A673 (cell line): ENCODE results near the gene FITM1. TPM values are rescaled to one million over a fixed set of nuclear protein-coding genes. Genes with fewer than 3 reads are reported as not detected.

Experiments
- BruUV-seq: library from RNA; stranded (reverse); fragments of 400-500 nt; replicated peaks from 2 replicates; lab custom pipeline; 2021; lab: Mats Ljungman, UMichigan
- CTCF ChIA-PET: fragments of 300-600 bp; sonication (Branson Sonifier 250); formaldehyde crosslinking; loops from one replicate; lab custom pipeline; 2022; ENCODE audit warnings: antibody characterized with exemption; lab: Charles Lee
- POLR2A ChIA-PET: fragments of 300-600 bp; sonication (Branson Sonifier 250); formaldehyde crosslinking; loops from one replicate; lab custom pipeline; 2022; ENCODE audit warnings: antibody characterized with exemption; ENCODE audit not compliant: low non-redundant PET; lab: Charles Lee
- DNase-seq: peaks from one replicate; pipeline ENCODE4 v3.0.0-alpha.2; 2015; ENCODE audit warnings: low spot score
- H3K27ac ChIP-seq: fragments of 200-600 bp; sonication (generic); 2 replicates; pipeline ENCODE4 v1.5.1; 2016; ENCODE audit warnings: mixed run types, low read depth, mild to moderate bottlenecking, mixed read lengths, antibody characterized with exemption, low read length; ENCODE audit not compliant: poor library complexity, severe bottlenecking
- H3K27me3 ChIP-seq: fragments of 200-600 bp; sonication (generic); replicated peaks from 2 replicates; pipeline ENCODE4 v1.6.1; 2017; ENCODE audit warnings: mixed run types, low read depth, mild to moderate bottlenecking, mixed read lengths, antibody characterized with exemption, low read length; ENCODE audit not compliant: insufficient read depth, poor library complexity
- H3K36me3 ChIP-seq: fragments of 200-600 bp; sonication (generic); 2 replicates; pipeline ENCODE4 v1.6.1; 2016; ENCODE audit warnings: mixed run types, mild to moderate bottlenecking, mixed read lengths, antibody characterized with exemption, low read length; ENCODE audit not compliant: insufficient read depth, poor library complexity, severe bottlenecking
- H3K4me1 ChIP-seq: fragments of 200-600 bp; sonication (generic); 2 replicates; pipeline ENCODE4 v1.6.1; 2017; ENCODE audit warnings: mixed run types, mild to moderate bottlenecking, mixed read lengths, antibody characterized with exemption, low read length; ENCODE audit not compliant: insufficient read depth, poor library complexity, severe bottlenecking
- H3K4me3 ChIP-seq: fragments of 200-600 bp; sonication (generic); 2 replicates; pipeline ENCODE4 v1.5.1; 2016; ENCODE audit warnings: low read depth, mixed run types, mild to moderate bottlenecking, mixed read lengths, low read length; ENCODE audit not compliant: poor library complexity, severe bottlenecking
- H3K9me3 ChIP-seq: fragments of 200-600 bp; sonication (generic); 2 replicates; pipeline ENCODE4 v1.6.1; 2016; ENCODE audit warnings: mixed run types, low read depth, mild to moderate bottlenecking, mixed read lengths, antibody characterized with exemption, low read length; ENCODE audit not compliant: poor library complexity, severe bottlenecking
- EZH2 ChIP-seq: fragments of 200-600 bp; sonication (generic); IDR thresholded peaks from 2 replicates; pipeline ENCODE4 v1.6.1; 2017; ENCODE audit warnings: borderline replicate concordance, low read depth, mild to moderate bottlenecking, mixed read lengths, antibody characterized with exemption, low read length; ENCODE audit not compliant: poor library complexity, severe bottlenecking
- intact Hi-C: fragments of 100-400 bp; cut with micrococcal nuclease; formaldehyde crosslinking; loops from one replicate; pipeline ENCODE4 v1.10.0; 2022; ENCODE audit not compliant: unreplicated experiment
- total RNA-seq: library from RNA; stranded (reverse); gene quantifications from 2 replicates; pipeline ENCODE4 v1.2.3, GENCODE V29; 2021
- TF ChIP-seq, protein P1 (sequence below): fragments of 300-800, 200-600 bp; sonication (generic); conservative IDR thresholded peaks from 2 replicates; pipeline ENCODE4 v1.5.1; 2017; ENCODE audit warnings: low read depth, mild to moderate bottlenecking, antibody characterized with exemption, low read length, moderate library complexity, mixed read lengths

Gene FITM1
- total RNA-seq, 1 experiment from 2014 or later = not detected

GRCh38 chr14:24106672-24107271 is 23.7 kb upstream of the FITM1 start:
- no TSS peak for BruUV-seq
- POLR2A ChIA-PET = interaction anchor here (1.1 to 1.6 kb wide), 2 partner anchors 8 to 13 kb away, joined by 5 read pairs; partner anchors contain the start of genes DCAF11, NRL and PCK2
- no peaks in the 10 kb centered on the region for H3K9me3 ChIP-seq
- no peak for TF ChIP-seq EZH2
- TF ChIP-seq, protein P1, sequence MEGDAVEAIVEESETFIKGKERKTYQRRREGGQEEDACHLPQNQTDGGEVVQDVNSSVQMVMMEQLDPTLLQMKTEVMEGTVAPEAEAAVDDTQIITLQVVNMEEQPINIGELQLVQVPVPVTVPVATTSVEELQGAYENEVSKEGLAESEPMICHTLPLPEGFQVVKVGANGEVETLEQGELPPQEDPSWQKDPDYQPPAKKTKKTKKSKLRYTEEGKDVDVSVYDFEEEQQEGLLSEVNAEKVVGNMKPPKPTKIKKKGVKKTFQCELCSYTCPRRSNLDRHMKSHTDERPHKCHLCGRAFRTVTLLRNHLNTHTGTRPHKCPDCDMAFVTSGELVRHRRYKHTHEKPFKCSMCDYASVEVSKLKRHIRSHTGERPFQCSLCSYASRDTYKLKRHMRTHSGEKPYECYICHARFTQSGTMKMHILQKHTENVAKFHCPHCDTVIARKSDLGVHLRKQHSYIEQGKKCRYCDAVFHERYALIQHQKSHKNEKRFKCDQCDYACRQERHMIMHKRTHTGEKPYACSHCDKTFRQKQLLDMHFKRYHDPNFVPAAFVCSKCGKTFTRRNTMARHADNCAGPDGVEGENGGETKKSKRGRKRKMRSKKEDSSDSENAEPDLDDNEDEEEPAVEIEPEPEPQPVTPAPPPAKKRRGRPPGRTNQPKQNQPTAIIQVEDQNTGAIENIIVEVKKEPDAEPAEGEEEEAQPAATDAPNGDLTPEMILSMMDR = no peak
- H3K4me1 ChIP-seq = no peaks in the 10 kb centered on the region
- H3K4me3 ChIP-seq = no peak overlapping the region
- peaks cover 6% of the 10 kb centered on the region for H3K36me3 ChIP-seq
- CTCF ChIA-PET = interaction anchor here (0.7 kb wide), 1 partner anchor 16 kb away, joined by 11 read pairs; no protein-coding TSS in a partner anchor
- no peaks in the 10 kb centered on the region for H3K27me3 ChIP-seq
- no peak overlapping the region for H3K27ac ChIP-seq
- intact Hi-C loops = loop anchor here (5.0 kb wide), 1 partner anchor 49 kb away; no protein-coding TSS in a partner anchor
- DNase-seq = no peak

DNA sequence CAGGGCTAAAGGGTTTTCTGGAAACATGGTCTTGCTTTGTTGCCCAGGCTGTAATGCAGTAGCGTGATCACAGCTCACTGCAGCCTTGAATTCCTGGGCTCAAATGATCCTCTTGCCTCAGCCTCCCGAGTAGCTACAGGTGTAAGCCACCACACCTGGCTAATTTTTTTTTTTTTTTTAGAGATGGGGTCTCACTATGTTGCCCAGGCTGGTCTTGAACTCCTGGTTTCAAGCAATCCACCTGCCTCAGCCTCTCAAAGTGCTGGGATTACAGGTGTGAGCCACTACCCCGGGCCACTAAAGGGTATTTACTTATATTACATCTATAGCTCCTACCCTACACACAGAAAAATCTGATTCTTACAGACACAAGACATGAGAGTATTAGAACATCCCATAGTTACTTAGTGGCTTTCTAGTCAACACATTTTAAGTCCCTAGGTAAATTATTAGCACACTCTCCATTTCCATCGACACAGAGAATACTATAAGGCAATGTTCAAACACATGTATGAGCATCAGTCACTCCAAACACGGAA is 22.1 kb upstream of the FITM1 start:
- ChIA-PET CTCF (interaction anchor here (0.6 to 2.1 kb wide), 8 partner anchors 14 to 476 kb away, joined by 3 to 57 read pairs (median 4); partner anchors contain the start of genes PCK2 and PSME2), POLR2A (interaction anchor here (0.8 kb wide), 1 partner anchor 14 kb away, joined by 3 read pairs; the partner anchor contains the start of gene PCK2)
- TF ChIP-seq, protein P1 = no peak
- no peak for TF ChIP-seq EZH2
- H3K4me3 ChIP-seq = no peak overlapping the region
- no peak overlapping the region for H3K27ac ChIP-seq
- H3K27me3 ChIP-seq = no peaks in the 10 kb centered on the region
- intact Hi-C loops = loop anchor here (2.0 to 5.0 kb wide), 2 partner anchors 51 to 94 kb away; no protein-coding TSS in a partner anchor
- H3K36me3 ChIP-seq = no peaks in the 10 kb centered on the region
- H3K9me3 ChIP-seq = no peaks in the 10 kb centered on the region
- BruUV-seq = no TSS peak
- peaks cover 2% of the 10 kb centered on the region for H3K4me1 ChIP-seq
- DNase-seq = no peak

GRCh38 chr14:24110060-24110459 is 20.4 kb upstream of the FITM1 start:
- Histone ChIP-seq H3K4me3 (no peak overlapping the region), H3K27me3 (no peaks in the 10 kb centered on the region), H3K27ac (no peak overlapping the region), H3K36me3 (no peaks in the 10 kb centered on the region), H3K9me3 (no peaks in the 10 kb centered on the region), H3K4me1 (peaks cover 5% of the 10 kb centered on the region)
- POLR2A ChIA-PET = no interaction called here
- DNase-seq = no peak
- no TSS peak for BruUV-seq
- CTCF ChIA-PET = interaction anchor here (0.7 to 2.1 kb wide), 2 partner anchors 52 to 752 kb away, joined by 3 to 57 read pairs; no protein-coding TSS in a partner anchor
- intact Hi-C loops = no loop called here
- TF ChIP-seq, protein P1 = no peak
- no peak for TF ChIP-seq EZH2
